Nephron (organoid): ENCODE results near the gene KAT6B.
A peak's percentile ranks its signal among the peaks of the same experiment; 100 is the strongest.

Experiments used
- H3K27ac Mint-ChIP-seq, 3 experiments: 2 replicates each; pipeline ENCODE4 v1.8.0; 2020; ENCODE audit warnings: mixed read lengths in 3 of 3, mild to moderate bottlenecking in 2 of 3, moderate library complexity in 1 of 3
- H3K27me3 Mint-ChIP-seq: 2 replicates; pipeline ENCODE4 v1.8.0; 2021; ENCODE audit warnings: low read depth, mild to moderate bottlenecking, moderate library complexity, mixed read lengths
- H3K36me3 Mint-ChIP-seq: 2 replicates; pipeline ENCODE4 v1.8.0; 2020; ENCODE audit warnings: low read depth, mixed read lengths
- H3K4me1 Mint-ChIP-seq: 2 replicates; pipeline ENCODE4 v1.8.0; 2020; ENCODE audit warnings: mixed read lengths
- H3K4me3 Mint-ChIP-seq, 3 experiments: 2 replicates each; pipeline ENCODE4 v1.8.0; 2020; ENCODE audit warnings: mild to moderate bottlenecking in 3 of 3, mixed read lengths in 3 of 3, moderate library complexity in 2 of 3
- H3K9me3 Mint-ChIP-seq: 2 replicates; pipeline ENCODE4 v1.8.0; 2020; ENCODE audit warnings: mixed read lengths
- TF ChIP-seq, protein P1 (sequence below), 3 experiments: fragments of 200-600 bp; sonication (generic); IDR thresholded peaks; one replicate each; pipeline ENCODE4 v1.5.0; 2021; ENCODE audit warnings: antibody characterized with exemption in 3 of 3; ENCODE audit not compliant: unreplicated experiment in 3 of 3

Gene KAT6B

DNA sequence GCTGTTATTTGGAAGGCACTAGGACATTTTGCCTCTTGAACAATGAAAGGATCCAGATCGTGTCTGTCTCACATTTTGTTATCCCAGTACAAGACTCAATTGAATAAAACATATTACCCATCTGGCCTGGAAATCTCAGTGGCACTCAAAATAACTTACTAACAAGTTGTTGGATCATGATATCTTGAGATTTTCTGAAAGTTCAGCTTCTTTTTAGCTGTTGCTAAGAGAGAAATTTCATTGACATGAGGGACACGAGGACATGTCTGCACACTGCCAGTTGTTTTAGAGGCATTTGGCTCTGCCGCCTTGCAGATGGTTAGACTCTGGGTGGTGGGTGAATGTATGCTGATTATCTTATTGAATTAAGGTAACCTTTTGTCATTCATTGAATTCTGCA, 41.0 kb downstream of the KAT6B start:
- H3K9me3 Mint-ChIP-seq: no peaks in the 10 kb centered on the region
- H3K27ac Mint-ChIP-seq: peak overlapping the region in 1 of 3 experiments; percentile 0
- TF ChIP-seq, protein P1, sequence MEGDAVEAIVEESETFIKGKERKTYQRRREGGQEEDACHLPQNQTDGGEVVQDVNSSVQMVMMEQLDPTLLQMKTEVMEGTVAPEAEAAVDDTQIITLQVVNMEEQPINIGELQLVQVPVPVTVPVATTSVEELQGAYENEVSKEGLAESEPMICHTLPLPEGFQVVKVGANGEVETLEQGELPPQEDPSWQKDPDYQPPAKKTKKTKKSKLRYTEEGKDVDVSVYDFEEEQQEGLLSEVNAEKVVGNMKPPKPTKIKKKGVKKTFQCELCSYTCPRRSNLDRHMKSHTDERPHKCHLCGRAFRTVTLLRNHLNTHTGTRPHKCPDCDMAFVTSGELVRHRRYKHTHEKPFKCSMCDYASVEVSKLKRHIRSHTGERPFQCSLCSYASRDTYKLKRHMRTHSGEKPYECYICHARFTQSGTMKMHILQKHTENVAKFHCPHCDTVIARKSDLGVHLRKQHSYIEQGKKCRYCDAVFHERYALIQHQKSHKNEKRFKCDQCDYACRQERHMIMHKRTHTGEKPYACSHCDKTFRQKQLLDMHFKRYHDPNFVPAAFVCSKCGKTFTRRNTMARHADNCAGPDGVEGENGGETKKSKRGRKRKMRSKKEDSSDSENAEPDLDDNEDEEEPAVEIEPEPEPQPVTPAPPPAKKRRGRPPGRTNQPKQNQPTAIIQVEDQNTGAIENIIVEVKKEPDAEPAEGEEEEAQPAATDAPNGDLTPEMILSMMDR (IDR thresholded peaks at IDR 0.05; ENCODE audit: unreplicated experiment in 3 of 3): no peak
- peaks cover 18% of the 10 kb centered on the region for H3K4me1 Mint-ChIP-seq
- no peaks in the 10 kb centered on the region for H3K36me3 Mint-ChIP-seq
- no peaks in the 10 kb centered on the region for H3K27me3 Mint-ChIP-seq
- no peak overlapping the region for H3K4me3 Mint-ChIP-seq

DNA sequence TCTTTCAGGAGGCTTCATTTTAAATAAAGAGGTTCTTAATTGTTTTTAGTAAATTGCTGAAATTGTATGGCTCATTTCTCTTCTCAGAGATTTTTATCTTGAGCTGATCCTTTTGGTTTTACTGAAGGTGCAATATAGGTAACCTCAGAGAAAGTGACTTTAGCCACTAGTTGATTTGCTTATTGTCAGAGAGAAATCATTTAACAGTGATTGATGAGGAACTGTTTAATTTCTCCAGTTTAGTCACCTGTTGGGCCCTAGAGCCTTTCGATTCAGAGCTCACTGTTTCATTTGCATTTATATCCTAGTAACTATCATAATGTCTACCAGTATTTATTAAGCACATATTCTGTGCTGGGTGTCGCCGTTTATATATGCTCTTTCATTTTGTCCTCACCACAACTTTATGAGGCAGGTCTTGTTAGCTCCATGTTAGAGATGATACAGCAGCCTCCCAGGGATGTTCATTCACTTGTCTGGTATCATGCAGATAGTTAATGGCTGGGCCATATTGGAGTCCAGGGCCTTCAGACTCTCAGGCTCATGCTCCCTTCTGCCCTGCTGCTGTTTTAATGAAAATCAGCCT, 42.1 kb downstream of the KAT6B start:
- Mint-ChIP-seq H3K9me3 (no peaks in the 10 kb centered on the region), H3K4me3 (no peak overlapping the region), H3K27me3 (no peaks in the 10 kb centered on the region), H3K27ac (no peak overlapping the region), H3K36me3 (no peaks in the 10 kb centered on the region), H3K4me1 (peaks cover 18% of the 10 kb centered on the region)
- TF ChIP-seq, protein P1 (IDR thresholded peaks at IDR 0.05; ENCODE audit: unreplicated experiment in 3 of 3): no peak

DNA sequence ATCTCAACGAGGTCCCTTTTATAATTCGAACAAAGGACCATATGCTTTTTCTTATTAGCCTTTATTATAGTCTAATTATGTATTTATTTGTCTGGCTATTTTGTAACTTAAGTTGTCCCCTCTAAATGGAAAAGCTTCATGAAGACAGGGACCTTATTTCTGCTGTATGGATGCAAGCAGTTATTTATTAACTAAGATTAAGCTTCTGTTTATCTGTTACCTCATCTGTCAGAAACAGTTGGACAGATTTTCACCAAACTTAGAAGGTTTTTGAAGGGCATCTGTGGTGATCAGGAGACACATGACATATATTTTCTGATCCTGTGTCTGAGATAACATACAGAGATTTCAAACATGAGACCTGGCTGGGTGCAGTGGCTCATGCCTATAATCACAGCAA, 43.2 kb downstream of the KAT6B start:
- Mint-ChIP-seq H3K27ac (no peak overlapping the region), H3K4me1 (peaks cover 18% of the 10 kb centered on the region), H3K4me3 (no peak overlapping the region), H3K27me3 (no peaks in the 10 kb centered on the region), H3K36me3 (no peaks in the 10 kb centered on the region), H3K9me3 (no peaks in the 10 kb centered on the region)
- TF ChIP-seq, protein P1 (IDR thresholded peaks at IDR 0.05; ENCODE audit: unreplicated experiment in 3 of 3): no peak

DNA sequence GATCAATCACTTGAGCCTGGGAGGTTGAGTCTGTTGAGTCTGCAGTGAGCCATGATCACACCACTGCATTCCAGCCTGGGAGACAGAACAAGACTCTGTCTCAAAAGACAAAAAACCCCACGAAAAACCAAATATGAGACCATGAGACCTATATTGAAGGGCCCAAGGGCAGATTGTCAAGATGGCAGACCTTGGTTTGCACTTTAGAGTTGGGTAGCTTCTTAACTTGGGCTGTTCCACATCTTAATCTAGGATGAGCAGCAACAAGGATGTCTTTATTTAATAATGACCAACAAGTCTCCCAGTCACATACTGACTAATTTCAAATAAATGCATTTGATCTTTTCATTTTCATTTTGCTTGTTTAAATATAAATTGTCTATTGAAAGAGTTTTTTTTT, 43.8 kb downstream of the KAT6B start:
- TF ChIP-seq, protein P1 (IDR thresholded peaks at IDR 0.05; ENCODE audit: unreplicated experiment in 3 of 3): no peak
- H3K27me3 Mint-ChIP-seq: no peaks in the 10 kb centered on the region
- H3K27ac Mint-ChIP-seq: no peak overlapping the region
- peaks cover 23% of the 10 kb centered on the region for H3K4me1 Mint-ChIP-seq
- no peaks in the 10 kb centered on the region for H3K9me3 Mint-ChIP-seq
- H3K4me3 Mint-ChIP-seq: no peak overlapping the region
- H3K36me3 Mint-ChIP-seq: no peaks in the 10 kb centered on the region

DNA sequence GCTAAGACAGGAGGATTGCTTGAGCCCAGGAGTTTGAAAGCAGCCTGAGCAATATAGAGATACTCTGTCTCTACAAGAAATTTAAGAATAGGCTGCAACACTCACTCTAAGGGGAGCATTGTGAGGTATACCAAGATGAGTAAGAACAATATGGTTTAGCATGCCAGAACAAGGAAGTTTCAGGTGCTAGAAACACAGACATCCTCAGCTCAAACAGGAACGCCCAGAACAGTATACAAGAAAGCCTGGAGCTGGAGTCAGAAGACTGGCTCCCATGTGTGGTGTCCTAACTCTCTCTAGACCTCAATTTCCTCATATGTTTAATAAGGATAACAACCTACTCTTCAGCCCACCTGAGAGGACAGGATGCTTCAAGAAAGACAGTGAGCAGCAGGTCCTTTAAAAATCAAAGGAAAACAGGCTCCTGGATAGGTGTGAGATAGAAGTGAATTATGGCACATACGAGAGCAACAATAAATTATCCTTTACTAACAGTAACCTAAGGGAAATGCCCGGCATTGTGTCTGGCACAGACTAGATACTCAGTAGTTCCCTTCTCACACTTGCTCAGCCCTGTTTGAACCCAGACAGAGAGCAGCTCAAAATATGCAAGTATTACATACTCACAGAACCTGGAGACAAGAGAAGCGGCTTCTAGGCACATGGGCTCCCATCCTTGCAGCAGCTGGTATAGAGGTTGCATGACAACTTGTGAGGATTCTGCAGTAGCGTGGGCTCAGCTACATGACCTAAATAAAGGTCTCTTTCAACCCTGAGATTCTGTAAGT, 45.4 kb downstream of the KAT6B start:
- no peaks in the 10 kb centered on the region for H3K9me3 Mint-ChIP-seq
- H3K4me1 Mint-ChIP-seq: peaks cover 30% of the 10 kb centered on the region
- no peak overlapping the region for H3K27ac Mint-ChIP-seq
- no peak overlapping the region for H3K4me3 Mint-ChIP-seq
- no peaks in the 10 kb centered on the region for H3K36me3 Mint-ChIP-seq
- no peaks in the 10 kb centered on the region for H3K27me3 Mint-ChIP-seq
- TF ChIP-seq, protein P1 (IDR thresholded peaks at IDR 0.05; ENCODE audit: unreplicated experiment in 3 of 3): no peak
